GM21529 (cell line): ENCODE measurements around the gene SAA2.

ENCODE experiments used
- ATAC-seq: cut with Tn5 transposase; IDR thresholded peaks from one replicate; pipeline ENCODE4 v1.9.1; 2021; ENCODE audit not compliant: unreplicated experiment

The SAA2 gene

GRCh38 chr11:18253233-18253632 is 4.8 kb upstream of the SAA2 start:
- ATAC-seq = no peak

- peak; percentile 18 for ATAC-seq
Measured at GRCh38 chr11:18247191-18247581, 1.3 kb downstream of the SAA2 start.

GRCh38 chr11:18246379-18247190 is 1.9 kb downstream of the SAA2 start:
- peak; percentile 84 for ATAC-seq

- ATAC-seq = no peak
Measured at GRCh38 chr11:18245396-18245795, 3.1 kb downstream of the SAA2 start.

GRCh38 chr11:18243783-18244362 is 4.6 kb downstream of the SAA2 start:
- no peak for ATAC-seq

- ATAC-seq = no peak
Measured at GRCh38 chr11:18239655-18240054, 8.8 kb downstream of the SAA2 start.

- no peak for ATAC-seq
Measured at GRCh38 chr11:18236664-18237356, 11.7 kb downstream of the SAA2 start, which contains the start of gene SAA4. TSS of gene SAA4 (minus strand) at chr11:18236802. CDS start at chr11:18235926, 876 bp downstream.

GRCh38 chr11:18235394-18236334 is 12.8 kb downstream of the SAA2 start:
- no peak for ATAC-seq

GRCh38 chr11:18233912-18234311 is 14.6 kb downstream of the SAA2 start:
- no peak for ATAC-seq

GRCh38 chr11:18230859-18231258 is 17.6 kb downstream of the SAA2 start:
- no peak for ATAC-seq

- ATAC-seq = peak; percentile 98
Measured at GRCh38 chr11:18229501-18229900, 19.0 kb downstream of the SAA2 start.

- no peak for ATAC-seq
Measured at GRCh38 chr11:18225913-18226312, 22.6 kb downstream of the SAA2 start.

GRCh38 chr11:18223591-18224387 is 24.7 kb downstream of the SAA2 start:
- ATAC-seq = no peak

GRCh38 chr11:18222814-18223421 is 25.6 kb downstream of the SAA2 start:
- no peak for ATAC-seq

GRCh38 chr11:18221274-18221876 is 27.1 kb downstream of the SAA2 start:
- ATAC-seq = no peak

- ATAC-seq = no peak
Measured at GRCh38 chr11:18209058-18209457, 39.4 kb downstream of the SAA2 start.

GRCh38 chr11:18204771-18205170 is 43.7 kb downstream of the SAA2 start:
- ATAC-seq = no peak

GRCh38 chr11:18204220-18204619 is 44.2 kb downstream of the SAA2 start:
- no peak for ATAC-seq

GRCh38 chr11:18203723-18204122 is 44.7 kb downstream of the SAA2 start:
- ATAC-seq = no peak
